Measurements from ENCODE around the gene PTEN. TPM values are rescaled to one million over a fixed set of nuclear protein-coding genes. Genes with fewer than 3 reads are reported as not detected.

Gene PTEN
- total RNA-seq, 1 experiment from 2014 or later, result 15.4 TPM

- DNase-seq (ENCODE audit: low read depth), result no peak
Measured at GRCh38 chr10:87920538-87920937, 57.1 kb downstream of the PTEN start.

- DNase-seq (ENCODE audit: low read depth), result no peak
Measured at GRCh38 chr10:87921931-87922688, 58.7 kb downstream of the PTEN start.

DNA sequence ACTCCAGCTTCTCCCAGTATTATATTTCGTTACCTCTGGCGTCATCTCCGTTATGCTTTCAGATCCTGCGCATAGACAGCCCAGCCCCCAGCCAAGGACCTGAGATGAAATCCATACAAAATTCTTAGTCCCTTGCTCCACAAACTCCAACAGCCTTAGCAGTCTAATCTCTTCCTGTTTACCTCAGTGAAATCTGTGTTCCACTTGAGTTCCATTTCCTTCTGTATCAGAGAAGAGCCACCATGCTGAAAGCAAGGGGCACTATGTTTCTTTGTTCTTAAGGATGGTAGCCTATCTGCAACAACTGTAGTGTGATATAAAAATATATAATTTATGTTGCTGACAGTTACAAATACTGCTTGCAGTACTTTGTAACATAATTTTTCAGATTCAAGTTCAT, 59.8 kb downstream of the PTEN start:
- no peak for DNase-seq (ENCODE audit: low read depth)

DNA sequence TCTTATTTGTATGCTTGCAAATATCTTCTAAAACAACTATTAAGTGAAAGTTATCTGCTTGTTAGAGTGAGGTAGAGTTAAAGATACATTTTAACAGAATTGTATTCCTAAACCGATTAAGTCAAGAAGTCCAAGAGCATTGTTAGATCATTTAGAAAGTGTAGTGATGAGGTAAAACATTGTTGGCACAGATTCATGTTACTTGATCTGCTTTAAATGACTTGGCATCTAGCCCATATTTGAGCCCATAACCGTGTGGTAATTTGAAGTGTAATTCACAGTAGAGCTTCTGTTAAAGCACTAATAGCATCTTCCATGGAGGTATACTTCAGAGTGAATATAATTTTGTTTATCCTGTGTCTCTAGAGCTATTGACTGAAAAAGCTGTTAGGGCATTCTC, 62.1 kb downstream of the PTEN start:
- peak; percentile 73 for DNase-seq (ENCODE audit: low read depth)

DNA sequence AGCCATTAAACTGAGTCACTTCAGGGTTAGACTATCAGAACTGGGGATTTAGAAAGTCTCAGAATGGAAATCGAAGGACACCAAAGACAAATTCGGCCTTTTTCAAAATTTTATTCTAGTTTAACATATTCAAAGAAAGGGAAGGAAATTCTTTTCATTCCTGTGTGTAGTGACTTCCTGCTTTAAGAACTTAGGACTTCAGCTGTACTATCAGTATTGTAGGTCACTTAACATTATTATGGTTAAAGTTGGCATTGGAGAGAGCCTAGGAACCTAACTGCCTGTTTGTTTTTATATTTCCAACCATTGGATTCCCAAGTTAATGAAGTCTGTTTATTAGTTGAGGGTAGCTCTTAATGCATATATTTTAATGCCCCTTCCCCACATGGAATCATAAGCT, 63.7 kb downstream of the PTEN start:
- DNase-seq (ENCODE audit: low read depth), result peak; percentile 70

DNA sequence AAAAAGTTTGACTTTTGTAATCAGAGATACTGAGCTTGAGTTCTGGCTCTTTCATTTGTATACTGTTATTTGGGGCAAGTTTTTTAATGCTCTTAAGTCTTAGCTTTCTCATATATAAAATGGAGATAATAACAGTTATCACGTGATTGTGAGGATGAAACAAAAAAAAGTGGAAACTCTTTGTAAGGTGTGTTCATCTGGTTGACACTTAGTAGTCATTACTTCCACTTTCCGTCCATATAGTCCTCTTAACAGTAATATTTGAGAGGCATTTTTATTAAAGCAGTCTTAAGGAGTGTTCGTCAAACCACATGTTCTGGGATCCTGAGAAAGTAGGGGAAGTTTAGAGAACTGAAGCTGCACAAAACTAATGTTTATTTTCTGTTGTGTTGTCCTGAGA, 65.6 kb downstream of the PTEN start:
- no peak for DNase-seq (ENCODE audit: low read depth)

- no peak for DNase-seq (ENCODE audit: low read depth)
Measured at GRCh38 chr10:87930141-87930540, 66.7 kb downstream of the PTEN start.

DNA sequence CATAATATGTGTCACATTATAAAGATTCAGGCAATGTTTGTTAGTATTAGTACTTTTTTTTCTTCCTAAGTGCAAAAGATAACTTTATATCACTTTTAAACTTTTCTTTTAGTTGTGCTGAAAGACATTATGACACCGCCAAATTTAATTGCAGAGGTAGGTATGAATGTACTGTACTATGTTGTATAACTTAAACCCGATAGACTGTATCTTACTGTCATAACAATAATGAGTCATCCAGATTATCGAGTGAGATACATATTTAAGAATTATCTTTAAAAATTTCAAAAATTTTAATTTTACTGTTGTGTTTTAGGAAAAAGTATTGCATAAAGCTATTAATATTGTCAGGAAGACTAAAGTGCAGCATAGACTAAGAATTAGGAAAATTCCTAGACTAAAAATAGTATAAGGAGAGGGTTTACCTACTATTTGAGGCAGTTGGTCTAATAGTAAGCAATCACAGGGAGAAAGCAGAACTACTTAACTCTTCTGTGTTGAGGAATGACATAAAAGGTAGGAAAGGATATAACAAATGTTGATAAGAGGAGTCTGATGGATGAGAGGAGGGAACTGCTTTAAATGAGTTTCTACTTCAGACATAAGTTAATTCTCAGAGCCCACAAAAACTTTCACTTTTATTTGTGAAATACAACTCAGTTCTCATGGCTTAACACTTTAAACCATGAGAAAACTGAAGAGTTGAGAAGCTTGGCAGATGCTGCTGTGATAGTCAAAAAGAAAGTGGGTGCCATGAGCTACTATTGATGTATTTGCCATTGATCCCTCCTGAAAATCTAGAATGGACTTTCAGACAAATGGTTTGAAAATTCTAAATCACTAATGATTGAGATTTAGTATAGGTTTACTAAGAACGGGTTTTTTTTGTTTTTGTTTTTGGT, 67.8 kb downstream of the PTEN start:
- DNase-seq (ENCODE audit: low read depth), result no peak

DNA sequence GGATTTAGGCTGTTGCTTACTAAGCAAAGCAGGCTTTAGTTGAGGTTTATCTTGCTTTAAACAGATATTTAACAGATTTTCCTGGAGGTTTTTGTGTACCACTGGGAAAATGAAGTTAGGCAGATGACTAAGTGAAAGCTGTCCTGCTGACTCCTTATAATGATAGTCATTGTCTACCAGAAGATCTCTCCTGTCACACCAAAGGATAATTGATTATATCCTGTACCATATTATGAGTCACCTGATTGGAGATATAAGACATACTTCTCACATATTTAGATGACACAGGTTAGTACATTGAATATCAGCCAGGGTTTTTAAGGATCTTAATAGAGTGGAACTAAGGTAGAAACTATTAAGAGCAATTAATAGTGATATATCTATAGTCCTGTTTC, 68.4 kb downstream of the PTEN start:
- DNase-seq (ENCODE audit: low read depth), result peak; percentile 47

DNA sequence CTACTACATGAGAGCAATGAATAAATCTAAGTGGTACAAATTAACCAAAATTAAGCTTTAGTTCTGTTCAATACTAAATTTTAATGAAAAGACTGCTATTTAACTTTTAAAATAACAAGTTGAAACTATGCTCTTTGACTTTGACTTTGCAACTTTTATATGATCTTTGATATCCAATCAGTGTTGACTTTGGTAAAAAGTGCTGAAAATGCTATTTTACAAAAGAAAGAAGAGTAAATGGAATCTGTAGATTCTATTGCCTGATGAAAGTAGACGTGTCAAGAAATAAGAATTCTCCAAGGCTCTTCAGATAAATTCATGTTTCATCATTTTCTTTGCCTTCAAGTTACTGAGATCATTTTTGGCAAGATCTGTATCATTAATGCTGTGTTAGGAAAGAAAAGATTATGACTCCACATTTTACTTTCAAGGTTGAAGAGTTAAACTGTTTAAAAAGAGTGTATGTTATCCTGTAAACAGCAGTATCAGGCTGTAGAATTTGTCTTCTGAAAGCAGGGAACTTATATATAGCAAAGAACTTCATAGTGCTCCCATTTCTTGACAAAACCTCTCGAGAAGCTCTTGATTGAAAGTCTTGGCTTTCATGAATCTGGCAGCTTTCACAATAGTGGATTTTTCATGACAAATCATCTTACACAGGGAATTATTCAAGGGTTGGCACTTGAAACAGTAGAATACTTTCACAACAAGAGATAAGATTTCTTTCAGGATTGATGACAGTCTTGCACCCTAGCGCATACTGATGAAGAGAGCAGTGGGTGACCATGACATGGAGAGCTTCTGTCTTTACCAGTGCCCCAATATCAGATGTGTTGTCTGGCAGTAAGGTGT, 72.1 kb downstream of the PTEN start:
- DNase-seq (ENCODE audit: low read depth), result no peak

DNA sequence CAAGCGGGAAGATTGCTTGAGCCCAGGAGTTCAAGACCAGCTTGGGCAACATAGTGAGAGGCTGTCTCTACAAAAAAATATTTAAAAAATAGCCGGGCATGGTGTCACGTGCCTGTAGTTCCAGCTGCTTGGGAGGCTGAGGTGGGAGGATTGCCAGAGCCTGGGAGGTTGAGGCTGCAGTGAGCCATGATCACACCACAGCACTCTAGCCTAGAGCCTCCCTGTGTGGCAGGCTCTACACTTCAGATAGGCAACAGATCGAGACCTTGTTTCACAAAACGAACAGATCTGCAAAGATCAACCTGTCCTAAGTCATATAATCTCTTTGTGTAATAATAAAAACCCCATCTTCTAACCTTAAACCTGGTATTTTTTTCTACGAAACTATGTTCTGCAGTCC, 76.8 kb downstream of the PTEN start:
- DNase-seq (ENCODE audit: low read depth), result no peak

GRCh38 chr10:87942884-87943527, 79.6 kb downstream of the PTEN start:
- DNase-seq (ENCODE audit: low read depth), result peak; percentile 50

DNA sequence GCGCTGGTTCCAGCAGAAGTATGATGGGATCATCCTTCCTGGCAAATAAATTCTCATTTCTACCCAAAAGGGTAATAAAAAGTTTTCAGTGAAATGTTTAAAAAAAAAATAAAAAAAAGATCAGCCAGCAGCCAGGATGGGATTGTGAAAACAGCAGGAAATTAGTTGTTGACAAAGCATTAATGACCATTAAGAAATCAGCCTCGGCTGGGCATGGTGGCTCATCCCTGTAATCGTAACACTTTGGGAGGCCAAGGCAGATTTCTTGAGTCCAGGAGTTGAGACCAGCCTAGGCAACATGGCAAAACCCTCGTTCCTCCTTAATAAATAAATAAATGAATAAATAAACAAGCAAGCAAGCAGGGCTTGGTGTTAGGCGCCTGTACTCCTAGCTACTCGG, 82.6 kb downstream of the PTEN start:
- no peak for DNase-seq (ENCODE audit: low read depth)

- DNase-seq (ENCODE audit: low read depth), result no peak
Measured at GRCh38 chr10:87952612-87953011, 89.2 kb downstream of the PTEN start.

- no peak for DNase-seq (ENCODE audit: low read depth)
Measured at GRCh38 chr10:87956055-87956454, 92.6 kb downstream of the PTEN start.

- no peak for DNase-seq (ENCODE audit: low read depth)
Measured at GRCh38 chr10:87957702-87958101, 94.3 kb downstream of the PTEN start.

DNA sequence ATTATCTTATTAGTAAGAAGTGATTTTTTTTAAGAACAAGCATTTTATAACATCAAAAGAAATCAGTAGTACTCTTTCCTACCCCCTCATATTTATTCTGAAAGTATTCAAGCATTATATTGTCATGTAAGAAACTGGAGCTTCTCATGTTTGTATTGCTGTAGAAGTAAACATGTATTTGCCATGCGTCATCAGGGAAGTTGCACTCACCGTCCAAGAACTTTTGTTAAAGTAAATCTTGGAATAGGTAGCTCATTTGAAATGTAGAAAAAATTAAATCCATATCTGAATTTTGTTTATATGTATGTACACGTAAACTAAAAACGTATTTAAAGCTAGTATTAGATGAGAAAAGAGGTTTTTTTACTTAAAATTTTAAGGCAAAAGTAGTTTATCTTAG, 96.8 kb downstream of the PTEN start:
- peak; percentile 68 for DNase-seq (ENCODE audit: low read depth)

- peak; percentile 87 for DNase-seq (ENCODE audit: low read depth)
Measured at GRCh38 chr10:87961314-87961713, 97.9 kb downstream of the PTEN start.

GRCh38 chr10:87966459-87966858, 103.0 kb downstream of the PTEN start:
- peak; percentile 28 for DNase-seq (ENCODE audit: low read depth)

DNA sequence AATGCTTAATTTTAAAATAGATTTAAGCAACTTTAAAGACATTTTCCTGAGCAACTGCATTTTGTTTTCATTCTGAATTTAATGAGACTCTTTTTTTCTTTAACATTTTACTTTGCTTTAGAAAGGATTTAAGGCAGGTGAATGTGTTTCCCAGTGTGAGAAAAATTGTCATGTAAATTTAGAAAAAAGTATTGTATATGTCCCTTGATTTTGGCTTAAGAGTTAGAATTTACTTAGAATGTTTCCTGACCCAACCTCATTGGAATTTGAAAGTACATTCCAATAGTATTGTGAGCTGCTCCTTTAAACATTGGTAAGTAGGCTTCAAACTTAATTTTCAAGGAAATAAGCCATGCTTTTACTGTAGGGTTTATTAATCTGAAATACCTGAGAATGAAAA, 110.2 kb downstream of the PTEN start:
- no peak for DNase-seq (ENCODE audit: low read depth)

DNA sequence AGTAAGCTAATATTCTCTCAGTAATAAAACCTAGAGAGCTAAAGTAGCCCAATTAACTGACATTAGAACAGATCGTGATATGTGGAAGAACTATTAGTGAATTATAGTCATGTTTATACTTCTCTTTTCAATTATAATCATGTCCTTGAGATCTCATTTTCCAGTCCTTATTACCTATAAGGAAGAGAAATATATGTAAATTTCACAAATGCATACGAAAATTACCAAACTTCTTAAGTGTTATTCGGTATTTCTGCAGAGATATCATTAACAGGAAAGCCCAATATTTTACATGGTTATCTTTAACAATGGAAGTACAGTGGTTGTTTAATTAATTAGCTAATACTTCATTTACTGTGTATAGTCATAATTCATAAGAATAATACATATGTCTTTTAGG, 110.7 kb downstream of the PTEN start:
- no peak for DNase-seq (ENCODE audit: low read depth)

- no peak for DNase-seq (ENCODE audit: low read depth)
Measured at GRCh38 chr10:87974769-87975168, 111.3 kb downstream of the PTEN start.

Measured in M059J (cell line).